ENCODE data around the gene CNOT9. TPM values are rescaled to one million over a fixed set of nuclear protein-coding genes. Genes with fewer than 3 reads are reported as not detected.

Gene CNOT9
- total RNA-seq, 2 experiments from 2014 or later = 84.7 to 87.3 TPM

GRCh38 chr2:218557941-218558340 lies 10.7 kb upstream of the CNOT9 start:
- H3K27ac Mint-ChIP-seq = no peak overlapping the region
- intact Hi-C loops (cut with micrococcal nuclease) = no loop called here
- H3K36me3 Mint-ChIP-seq = peaks cover 44% of the 10 kb centered on the region
- H3K4me1 Mint-ChIP-seq (ENCODE audit: low read depth) = peaks cover 8% of the 10 kb centered on the region
- no peaks in the 10 kb centered on the region for H3K27me3 Mint-ChIP-seq
- CTCF ChIA-PET = interaction anchor here (0.7 to 1.7 kb wide), 4 partner anchors 13 to 918 kb away, joined by 3 to 5 read pairs (median 4); no protein-coding TSS in a partner anchor
- POLR2A ChIA-PET = no interaction called here
- DNase-seq = no peak
- H3K4me3 Mint-ChIP-seq = no peak overlapping the region
- H3K9me3 Mint-ChIP-seq = no peaks in the 10 kb centered on the region

GRCh38 chr2:218558986-218559385 lies 9.7 kb upstream of the CNOT9 start:
- H3K4me3 Mint-ChIP-seq = no peak overlapping the region
- H3K36me3 Mint-ChIP-seq = peaks cover 38% of the 10 kb centered on the region
- peaks cover 13% of the 10 kb centered on the region for H3K4me1 Mint-ChIP-seq (ENCODE audit: low read depth)
- H3K9me3 Mint-ChIP-seq = no peaks in the 10 kb centered on the region
- ChIA-PET CTCF (interaction anchor here (1.7 kb wide), 1 partner anchor 12 kb away, joined by 5 read pairs; no protein-coding TSS in a partner anchor), POLR2A (no interaction called here)
- intact Hi-C loops (cut with micrococcal nuclease) = no loop called here
- H3K27me3 Mint-ChIP-seq = no peaks in the 10 kb centered on the region
- DNase-seq = no peak
- H3K27ac Mint-ChIP-seq = no peak overlapping the region

- Mint-ChIP-seq H3K9me3 (no peaks in the 10 kb centered on the region), H3K4me3 (no peak overlapping the region), H3K27ac (no peak overlapping the region), H3K27me3 (no peaks in the 10 kb centered on the region), H3K4me1 (ENCODE audit: low read depth) (peaks cover 31% of the 10 kb centered on the region), H3K36me3 (peaks cover 46% of the 10 kb centered on the region)
- POLR2A ChIA-PET = interaction anchor here (1.7 kb wide), 1 partner anchor 156 kb away, joined by 5 read pairs; no protein-coding TSS in a partner anchor
- no peak for DNase-seq
- intact Hi-C loops (cut with micrococcal nuclease) = no loop called here
- CTCF ChIA-PET = interaction anchor here (0.8 to 1.2 kb wide), 3 partner anchors 8 to 47 kb away, joined by 3 read pairs; no protein-coding TSS in a partner anchor
Measured at GRCh38 chr2:218564056-218564455, 4.6 kb upstream of the CNOT9 start.

- Mint-ChIP-seq H3K36me3 (peaks cover 54% of the 10 kb centered on the region), H3K27ac (peak overlapping the region; percentile 44), H3K4me3 (peak overlapping the region; percentile 96), H3K4me1 (ENCODE audit: low read depth) (peaks cover 46% of the 10 kb centered on the region), H3K9me3 (no peaks in the 10 kb centered on the region), H3K27me3 (no peaks in the 10 kb centered on the region)
- ChIA-PET CTCF (no interaction called here), POLR2A (no interaction called here)
- intact Hi-C loops (cut with micrococcal nuclease) = no loop called here
- DNase-seq = no peak
Measured at GRCh38 chr2:218566296-218566695, 2.3 kb upstream of the CNOT9 start.

- Mint-ChIP-seq H3K27me3 (no peaks in the 10 kb centered on the region), H3K27ac (peak overlapping the region; percentile 100), H3K9me3 (no peaks in the 10 kb centered on the region), H3K36me3 (peaks cover 54% of the 10 kb centered on the region), H3K4me3 (peak overlapping the region; percentile 96), H3K4me1 (ENCODE audit: low read depth) (peaks cover 52% of the 10 kb centered on the region)
- intact Hi-C loops (cut with micrococcal nuclease) = loop anchor here (1.0 to 2.0 kb wide), 11 partner anchors 15 to 712 kb away; partner anchors contain the start of genes AAMP, BCS1L, DNAJB2 and PNKD
- DNase-seq = no peak
- ChIA-PET POLR2A (interaction anchor here (0.9 kb wide), 1 partner anchor 13 kb away, joined by 3 read pairs; no protein-coding TSS in a partner anchor), CTCF (interaction anchor here (0.8 kb wide), 1 partner anchor 91 kb away, joined by 3 read pairs; the partner anchor contains the start of genes BCS1L and ZNF142)
Measured at GRCh38 chr2:218567797-218568189, 846 bp upstream of the CNOT9 start.

DNA sequence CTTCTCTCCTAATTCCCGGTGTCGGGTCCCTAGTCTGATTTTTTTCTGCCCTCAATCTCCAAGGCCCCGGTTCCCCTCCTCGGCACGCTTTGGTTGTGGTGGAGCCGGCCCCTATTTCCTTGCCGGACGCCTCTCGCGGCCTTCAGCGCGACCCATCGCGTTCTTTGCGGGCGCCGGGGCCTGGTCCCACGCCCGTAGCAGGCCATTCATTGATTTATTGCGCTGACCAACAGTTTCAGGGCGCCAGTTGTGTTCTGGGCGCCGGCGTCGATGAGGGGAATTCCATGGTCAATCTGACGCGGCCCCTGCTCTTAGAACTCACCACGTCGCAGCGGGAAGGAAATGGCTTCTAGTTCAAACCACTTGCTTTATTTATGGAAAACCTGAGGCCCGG lies 396 bp downstream of the CNOT9 start:
- POLR2A ChIA-PET = interaction anchor here (0.9 to 1.1 kb wide), 3 partner anchors 90 to 299 kb away, joined by 3 read pairs; partner anchors contain the start of genes AAMP, BCS1L, CTDSP1 and PNKD
- Mint-ChIP-seq H3K4me1 (ENCODE audit: low read depth) (peaks cover 51% of the 10 kb centered on the region), H3K27me3 (no peaks in the 10 kb centered on the region), H3K27ac (peak overlapping the region; percentile 100), H3K4me3 (peak overlapping the region; percentile 96), H3K36me3 (peaks cover 55% of the 10 kb centered on the region), H3K9me3 (no peaks in the 10 kb centered on the region)
- CTCF ChIA-PET = no interaction called here
- DNase-seq = peak; percentile 81
- intact Hi-C loops (cut with micrococcal nuclease) = loop anchor here (1.0 to 2.0 kb wide), 3 partner anchors 282 to 338 kb away; no protein-coding TSS in a partner anchor

- DNase-seq = peak; percentile 34
- peak overlapping the region; percentile 100 for H3K27ac Mint-ChIP-seq
- H3K9me3 Mint-ChIP-seq = no peaks in the 10 kb centered on the region
- H3K27me3 Mint-ChIP-seq = no peaks in the 10 kb centered on the region
- ChIA-PET POLR2A (interaction anchor here (0.9 to 1.1 kb wide), 4 partner anchors 12 to 300 kb away, joined by 3 read pairs; partner anchors contain the start of genes AAMP, BCS1L, CTDSP1 and PNKD), CTCF (interaction anchor here (0.8 to 1.7 kb wide), 4 partner anchors 9 to 118 kb away, joined by 3 to 5 read pairs (median 3); partner anchors contain the start of genes BCS1L and ZNF142)
- H3K4me3 Mint-ChIP-seq = peak overlapping the region; percentile 96
- intact Hi-C loops (cut with micrococcal nuclease) = loop anchor here (1.0 to 2.0 kb wide), 3 partner anchors 283 to 339 kb away; no protein-coding TSS in a partner anchor
- peaks cover 52% of the 10 kb centered on the region for H3K36me3 Mint-ChIP-seq
- peaks cover 50% of the 10 kb centered on the region for H3K4me1 Mint-ChIP-seq (ENCODE audit: low read depth)
Measured at GRCh38 chr2:218569661-218570500, 1.2 kb downstream of the CNOT9 start.

DNA sequence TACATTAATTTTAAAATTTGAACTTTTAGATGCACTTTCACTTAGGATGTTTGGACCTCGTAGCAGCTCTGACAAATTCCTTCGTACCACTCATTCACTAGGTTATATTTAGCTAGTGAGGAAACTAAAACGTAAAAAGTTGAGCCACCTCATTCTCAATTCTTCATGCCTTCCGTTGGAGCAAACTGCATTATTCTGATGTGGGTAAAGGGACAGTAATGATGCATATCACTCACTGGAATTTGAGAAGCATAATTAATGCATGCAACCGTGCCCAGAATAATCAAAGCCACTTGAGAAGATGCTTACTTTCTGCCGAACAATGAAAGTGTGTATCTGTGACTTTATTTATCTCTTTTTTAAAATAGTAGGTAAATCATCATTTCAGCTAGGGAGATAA lies 2.2 kb downstream of the CNOT9 start:
- intact Hi-C loops (cut with micrococcal nuclease) = no loop called here
- ChIA-PET CTCF (interaction anchor here (0.8 to 1.7 kb wide), 4 partner anchors 8 to 117 kb away, joined by 3 to 5 read pairs (median 3); partner anchors contain the start of genes BCS1L and ZNF142), POLR2A (interaction anchor here (0.7 to 1.1 kb wide), 2 partner anchors 11 to 340 kb away, joined by 3 to 4 read pairs; no protein-coding TSS in a partner anchor)
- Mint-ChIP-seq H3K36me3 (peaks cover 54% of the 10 kb centered on the region), H3K27me3 (no peaks in the 10 kb centered on the region), H3K4me1 (ENCODE audit: low read depth) (peaks cover 52% of the 10 kb centered on the region), H3K27ac (peak overlapping the region; percentile 100), H3K9me3 (no peaks in the 10 kb centered on the region), H3K4me3 (peak overlapping the region; percentile 96)
- DNase-seq = no peak

DNA sequence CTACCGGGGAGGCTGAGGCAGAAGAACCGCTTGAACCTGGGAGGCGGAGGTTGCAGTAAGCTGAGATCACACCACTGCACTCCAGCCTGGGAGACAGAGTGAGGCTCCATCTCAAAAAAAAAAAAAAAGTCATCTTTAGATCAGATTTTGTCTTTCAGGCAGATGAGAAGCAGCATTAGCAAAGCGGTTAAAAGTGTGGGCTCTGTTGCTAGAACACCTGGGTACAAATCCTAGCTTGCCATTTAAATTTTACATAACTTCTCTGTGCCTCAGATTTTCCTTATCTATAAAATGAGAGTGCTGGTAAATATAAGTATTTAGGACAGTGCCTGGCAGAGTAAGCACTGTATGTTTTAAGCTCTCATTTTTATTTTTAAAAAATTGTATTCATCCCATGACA lies 8.2 kb downstream of the CNOT9 start:
- H3K27ac Mint-ChIP-seq = peak overlapping the region; percentile 23
- POLR2A ChIA-PET = no interaction called here
- intact Hi-C loops (cut with micrococcal nuclease) = no loop called here
- DNase-seq = no peak
- H3K9me3 Mint-ChIP-seq = no peaks in the 10 kb centered on the region
- H3K27me3 Mint-ChIP-seq = no peaks in the 10 kb centered on the region
- H3K36me3 Mint-ChIP-seq = peaks cover 25% of the 10 kb centered on the region
- H3K4me3 Mint-ChIP-seq = no peak overlapping the region
- CTCF ChIA-PET = no interaction called here
- peaks cover 50% of the 10 kb centered on the region for H3K4me1 Mint-ChIP-seq (ENCODE audit: low read depth)

GRCh38 chr2:218577482-218578220 lies 9.0 kb downstream of the CNOT9 start:
- no peaks in the 10 kb centered on the region for H3K9me3 Mint-ChIP-seq
- CTCF ChIA-PET = interaction anchor here (0.7 kb wide), 1 partner anchor 38 kb away, joined by 3 read pairs; no protein-coding TSS in a partner anchor
- DNase-seq = no peak
- POLR2A ChIA-PET = no interaction called here
- intact Hi-C loops (cut with micrococcal nuclease) = no loop called here
- H3K36me3 Mint-ChIP-seq = peaks cover 25% of the 10 kb centered on the region
- H3K27ac Mint-ChIP-seq = no peak overlapping the region
- no peaks in the 10 kb centered on the region for H3K27me3 Mint-ChIP-seq
- H3K4me1 Mint-ChIP-seq (ENCODE audit: low read depth) = peaks cover 52% of the 10 kb centered on the region
- no peak overlapping the region for H3K4me3 Mint-ChIP-seq

- Mint-ChIP-seq H3K9me3 (no peaks in the 10 kb centered on the region), H3K4me3 (no peak overlapping the region), H3K4me1 (ENCODE audit: low read depth) (peaks cover 53% of the 10 kb centered on the region), H3K27ac (no peak overlapping the region), H3K27me3 (no peaks in the 10 kb centered on the region), H3K36me3 (peaks cover 28% of the 10 kb centered on the region)
- DNase-seq = no peak
- ChIA-PET POLR2A (no interaction called here), CTCF (interaction anchor here (0.7 to 0.8 kb wide), 2 partner anchors 8 to 37 kb away, joined by 3 read pairs; no protein-coding TSS in a partner anchor)
- intact Hi-C loops (cut with micrococcal nuclease) = no loop called here
Measured at GRCh38 chr2:218578272-218578877, 9.7 kb downstream of the CNOT9 start.

Data from activated CD4-positive, alpha-beta memory T cell treated with anti-CD3 and anti-CD28 coated beads for 36 hours (primary cell).